DND-41 (cell line): ENCODE data around the gene POLR2J.

ENCODE experiments used
- ATAC-seq: fragments of 200-7000 bp; cut with Tn5 transposase; 3 replicates; pipeline ENCODE4 v1.9.1; 2021; ENCODE audit warnings: low read depth; ENCODE audit not compliant: insufficient read depth
- DNase-seq: peaks from one replicate; pipeline ENCODE4 v3.0.0-alpha.2; 2020
- H2AFZ ChIP-seq: 2 replicates; pipeline ENCODE4 v1.6.0; 2012; ENCODE audit warnings: low read depth, low read length
- H3K27ac ChIP-seq: 2 replicates; pipeline ENCODE4 v1.5.1; 2012; ENCODE audit warnings: low read length, inconsistent platforms
- H3K27me3 ChIP-seq: fragments of 200-600 bp; sonication (generic); 2 replicates; pipeline ENCODE4 v1.6.0; 2012; ENCODE audit warnings: low read length, mild to moderate bottlenecking, inconsistent platforms; ENCODE audit not compliant: insufficient read depth, poor library complexity
- H3K36me3 ChIP-seq: 2 replicates; pipeline ENCODE4 v1.5.1; 2012; ENCODE audit warnings: low read length, inconsistent platforms; ENCODE audit not compliant: insufficient read depth
- H3K4me1 ChIP-seq: 2 replicates; pipeline ENCODE4 v1.5.1; 2012; ENCODE audit warnings: mild to moderate bottlenecking, low read length; ENCODE audit not compliant: insufficient read depth
- H3K4me2 ChIP-seq: 2 replicates; pipeline ENCODE4 v1.6.0; 2012; ENCODE audit warnings: mild to moderate bottlenecking, moderate library complexity, low read length, inconsistent platforms; ENCODE audit not compliant: insufficient read depth
- H3K4me3 ChIP-seq, 2 experiments: fragments of 200-600 bp in 1 of 2; shearing (Covaris generic) in 1 of 2; 2 replicates each; pipeline ENCODE4 v1.5.1; 2012 to 2016; ENCODE audit warnings: inconsistent platforms in 2 of 2, low read length in 2 of 2, mild to moderate bottlenecking in 2 of 2, low read depth in 1 of 2, moderate library complexity in 1 of 2
- H3K79me2 ChIP-seq: 2 replicates; pipeline ENCODE4 v1.6.0; 2012; ENCODE audit warnings: low read length, inconsistent platforms; ENCODE audit not compliant: insufficient read depth
- H3K9ac ChIP-seq: 2 replicates; pipeline ENCODE4 v1.6.0; 2012; ENCODE audit warnings: low read depth, mild to moderate bottlenecking, inconsistent platforms, low read length, moderate library complexity
- H3K9me3 ChIP-seq: 2 replicates; pipeline ENCODE4 v1.5.1; 2012; ENCODE audit warnings: low read length, moderate library complexity, mild to moderate bottlenecking, inconsistent platforms; ENCODE audit not compliant: insufficient read depth, severe bottlenecking
- H4K20me1 ChIP-seq: 2 replicates; pipeline ENCODE4 v1.6.0; 2012; ENCODE audit warnings: low read length; ENCODE audit not compliant: insufficient read depth
- EZH2 ChIP-seq: IDR thresholded peaks from 3 replicates; pipeline ENCODE4 v1.6.1; 2012; ENCODE audit warnings: borderline replicate concordance, low read depth, mild to moderate bottlenecking, moderate library complexity, low read length, inconsistent platforms; ENCODE audit not compliant: severe bottlenecking
- TF ChIP-seq, protein P1 (sequence below): IDR thresholded peaks from 2 replicates; pipeline ENCODE4 v1.5.1; 2012; ENCODE audit warnings: borderline replicate concordance, low read length, moderate library complexity, mild to moderate bottlenecking; ENCODE audit not compliant: poor library complexity, severe bottlenecking; ENCODE audit errors: extremely low read depth

Gene POLR2J

DNA sequence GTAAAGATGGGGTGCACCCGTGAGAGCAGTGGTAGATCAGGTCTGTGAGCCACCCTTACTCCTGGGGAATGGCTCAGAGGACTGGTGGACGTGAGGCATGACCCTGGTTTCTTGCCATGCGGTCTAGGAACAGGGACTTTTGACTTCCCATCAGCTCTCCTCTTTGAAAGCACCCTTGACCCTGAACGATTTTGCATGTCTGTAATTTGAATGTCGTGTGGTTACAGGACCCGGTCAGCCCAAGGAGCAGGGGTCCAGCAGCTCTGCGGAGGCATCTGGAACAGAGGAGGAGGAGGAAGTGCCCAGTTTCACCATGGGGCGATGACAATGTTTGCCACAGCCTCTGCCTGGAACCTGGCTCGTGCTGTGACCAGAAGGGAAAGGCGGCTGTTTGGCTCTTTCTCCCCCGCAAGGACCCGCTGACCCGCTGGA is 53.9 kb downstream of the POLR2J start:
- no peaks in the 10 kb centered on the region for H3K4me1 ChIP-seq
- peaks cover 10% of the 10 kb centered on the region; the same call in 1 of the 2 replicates for H4K20me1 ChIP-seq
- no peaks in the 10 kb centered on the region; the same call in 1 of the 2 replicates for H3K79me2 ChIP-seq
- no peaks in the 10 kb centered on the region for H3K9me3 ChIP-seq
- no peak overlapping the region for H3K9ac ChIP-seq
- no peak for ATAC-seq
- no peak overlapping the region for H2AFZ ChIP-seq
- H3K4me3 ChIP-seq: no peak overlapping the region
- H3K27me3 ChIP-seq: no peaks in the 10 kb centered on the region
- peaks cover 59% of the 10 kb centered on the region for H3K36me3 ChIP-seq
- no peak overlapping the region for H3K27ac ChIP-seq
- DNase-seq: no peak
- H3K4me2 ChIP-seq: no peak overlapping the region
- TF ChIP-seq, protein P1, sequence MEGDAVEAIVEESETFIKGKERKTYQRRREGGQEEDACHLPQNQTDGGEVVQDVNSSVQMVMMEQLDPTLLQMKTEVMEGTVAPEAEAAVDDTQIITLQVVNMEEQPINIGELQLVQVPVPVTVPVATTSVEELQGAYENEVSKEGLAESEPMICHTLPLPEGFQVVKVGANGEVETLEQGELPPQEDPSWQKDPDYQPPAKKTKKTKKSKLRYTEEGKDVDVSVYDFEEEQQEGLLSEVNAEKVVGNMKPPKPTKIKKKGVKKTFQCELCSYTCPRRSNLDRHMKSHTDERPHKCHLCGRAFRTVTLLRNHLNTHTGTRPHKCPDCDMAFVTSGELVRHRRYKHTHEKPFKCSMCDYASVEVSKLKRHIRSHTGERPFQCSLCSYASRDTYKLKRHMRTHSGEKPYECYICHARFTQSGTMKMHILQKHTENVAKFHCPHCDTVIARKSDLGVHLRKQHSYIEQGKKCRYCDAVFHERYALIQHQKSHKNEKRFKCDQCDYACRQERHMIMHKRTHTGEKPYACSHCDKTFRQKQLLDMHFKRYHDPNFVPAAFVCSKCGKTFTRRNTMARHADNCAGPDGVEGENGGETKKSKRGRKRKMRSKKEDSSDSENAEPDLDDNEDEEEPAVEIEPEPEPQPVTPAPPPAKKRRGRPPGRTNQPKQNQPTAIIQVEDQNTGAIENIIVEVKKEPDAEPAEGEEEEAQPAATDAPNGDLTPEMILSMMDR: no peak
- TF ChIP-seq EZH2: no peak

GRCh38 chr7:102424129-102424551 is 54.6 kb downstream of the POLR2J start:
- Histone ChIP-seq H2AFZ (no peak overlapping the region), H3K79me2 (peaks cover 2% of the 10 kb centered on the region; the same call in 1 of the 2 replicates), H4K20me1 (peaks cover 10% of the 10 kb centered on the region; the same call in 1 of the 2 replicates), H3K9ac (no peak overlapping the region), H3K36me3 (peaks cover 66% of the 10 kb centered on the region), H3K4me1 (no peaks in the 10 kb centered on the region), H3K9me3 (no peaks in the 10 kb centered on the region), H3K4me3 (no peak overlapping the region), H3K27me3 (no peaks in the 10 kb centered on the region), H3K4me2 (no peak overlapping the region), H3K27ac (no peak overlapping the region)
- ATAC-seq: no peak
- no peak for TF ChIP-seq EZH2
- TF ChIP-seq, protein P1: no peak
- no peak for DNase-seq
